Iris pigment epithelial cell (primary cell): ENCODE results near the gene LRMDA.

Experiments used
- DNase-seq: peaks from one replicate; pipeline ENCODE4 v3.0.0-alpha.2; 2011; ENCODE audit warnings: low read depth

The LRMDA gene

DNA sequence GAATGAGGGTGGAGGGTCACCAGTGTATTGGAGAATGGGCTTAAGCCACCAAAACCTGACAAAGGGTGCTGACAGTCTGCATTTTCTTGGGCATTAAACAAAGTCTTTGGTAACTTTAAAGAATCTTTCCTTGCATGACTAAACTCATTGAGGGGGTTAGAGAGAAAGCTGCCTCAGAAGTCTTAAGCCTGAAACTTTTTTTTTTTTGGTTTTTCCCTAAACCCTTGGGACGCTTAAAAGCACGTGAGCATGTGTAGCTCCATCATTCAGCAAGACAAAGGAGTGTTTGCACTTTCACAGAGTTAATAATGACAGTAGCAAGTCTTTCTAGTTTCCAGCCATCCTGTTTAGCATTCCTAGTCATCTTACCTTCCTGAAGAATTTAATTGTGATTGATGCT lies 110.7 kb downstream of the LRMDA start:
- no peak for DNase-seq

DNA sequence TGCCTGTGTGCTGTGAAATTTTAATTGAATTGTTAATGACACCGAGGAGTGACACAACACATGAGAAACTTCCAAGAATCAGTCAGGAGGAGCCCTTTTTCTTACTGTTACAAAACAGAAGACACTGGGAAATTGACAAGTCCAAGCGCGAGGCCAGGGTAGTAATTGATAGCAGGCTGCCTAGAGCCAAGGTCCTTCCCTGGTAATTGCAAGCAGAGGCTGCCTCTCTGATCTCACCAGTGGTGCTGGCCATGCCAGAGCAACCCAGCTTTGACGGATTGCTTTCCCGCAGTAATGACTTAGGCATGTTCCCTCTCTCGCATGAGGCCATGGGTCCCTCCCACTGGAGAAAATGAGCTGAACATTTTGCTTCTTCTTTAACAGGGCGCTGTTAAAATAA lies 111.5 kb downstream of the LRMDA start:
- peak; percentile 10 for DNase-seq

DNA sequence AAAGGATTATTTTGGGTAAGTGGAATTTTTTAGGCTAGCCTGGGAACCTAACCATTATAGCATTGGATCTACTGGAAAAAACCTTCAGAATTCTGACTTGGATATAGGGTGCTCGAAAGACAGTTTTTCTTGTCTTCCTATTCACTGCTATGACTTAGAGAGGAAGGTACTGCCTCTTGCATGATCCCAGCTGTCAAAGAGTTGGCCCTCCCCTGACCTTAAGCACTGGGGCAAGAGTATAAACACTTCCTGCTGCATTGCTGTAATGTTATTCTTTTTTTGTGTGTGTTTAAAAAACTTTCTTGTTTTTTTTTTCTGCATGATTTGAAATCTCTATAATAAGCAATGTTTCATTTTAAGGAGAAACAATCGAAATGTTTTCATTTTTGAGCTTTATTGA lies 113.0 kb downstream of the LRMDA start:
- DNase-seq: peak; percentile 10

DNA sequence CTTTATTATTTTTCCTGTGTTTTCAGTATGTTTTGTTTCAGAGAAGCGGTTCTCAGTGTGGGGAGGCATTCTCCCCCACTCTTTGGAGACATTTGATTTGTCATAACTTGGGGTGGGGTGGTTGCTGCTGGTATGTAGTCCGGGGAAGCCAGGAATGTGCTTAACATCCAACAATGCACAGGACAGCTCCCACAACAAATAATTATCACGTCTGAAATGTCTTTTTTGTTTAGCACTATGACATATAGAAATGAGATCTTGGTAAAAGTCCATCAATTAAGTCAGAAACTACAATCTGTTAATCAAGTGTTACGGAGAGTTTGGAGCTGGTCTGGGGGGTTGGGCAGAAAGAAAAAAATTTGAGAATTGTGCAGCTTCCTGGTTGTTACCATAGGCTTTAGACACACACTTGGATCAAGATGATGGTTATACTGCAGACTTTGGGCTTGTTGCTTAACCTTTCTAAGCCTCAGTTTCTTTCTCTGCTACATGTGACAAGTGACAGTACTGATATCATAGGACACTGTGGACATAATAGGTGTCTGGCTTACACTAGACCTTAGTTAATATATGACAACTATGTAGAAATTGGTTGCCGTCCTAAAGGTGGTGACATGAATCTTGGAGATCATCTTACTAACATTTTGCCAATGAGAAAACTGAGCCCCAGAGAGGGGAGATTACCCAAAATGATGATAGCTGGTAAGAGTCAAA lies 113.7 kb downstream of the LRMDA start:
- DNase-seq: peak; percentile 30

DNA sequence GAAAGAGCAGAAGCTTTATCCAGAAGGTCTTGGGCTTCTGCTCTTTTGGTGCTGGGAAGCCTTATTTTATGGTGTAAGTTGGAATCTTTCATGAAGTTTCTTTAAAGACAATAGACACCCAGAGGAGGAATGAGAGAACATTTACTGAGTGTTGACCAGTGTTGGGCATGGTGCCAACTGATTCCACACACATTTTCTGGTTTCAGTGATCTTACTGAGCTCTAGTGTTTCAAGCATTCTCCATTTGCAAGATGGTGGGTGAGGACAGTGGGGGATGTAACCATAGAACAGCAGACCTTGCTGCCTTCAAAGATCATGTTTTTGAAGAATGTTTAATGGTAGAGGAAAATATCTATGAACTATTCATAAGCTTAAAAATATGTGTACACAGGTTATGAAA lies 114.6 kb downstream of the LRMDA start:
- DNase-seq: no peak

DNA sequence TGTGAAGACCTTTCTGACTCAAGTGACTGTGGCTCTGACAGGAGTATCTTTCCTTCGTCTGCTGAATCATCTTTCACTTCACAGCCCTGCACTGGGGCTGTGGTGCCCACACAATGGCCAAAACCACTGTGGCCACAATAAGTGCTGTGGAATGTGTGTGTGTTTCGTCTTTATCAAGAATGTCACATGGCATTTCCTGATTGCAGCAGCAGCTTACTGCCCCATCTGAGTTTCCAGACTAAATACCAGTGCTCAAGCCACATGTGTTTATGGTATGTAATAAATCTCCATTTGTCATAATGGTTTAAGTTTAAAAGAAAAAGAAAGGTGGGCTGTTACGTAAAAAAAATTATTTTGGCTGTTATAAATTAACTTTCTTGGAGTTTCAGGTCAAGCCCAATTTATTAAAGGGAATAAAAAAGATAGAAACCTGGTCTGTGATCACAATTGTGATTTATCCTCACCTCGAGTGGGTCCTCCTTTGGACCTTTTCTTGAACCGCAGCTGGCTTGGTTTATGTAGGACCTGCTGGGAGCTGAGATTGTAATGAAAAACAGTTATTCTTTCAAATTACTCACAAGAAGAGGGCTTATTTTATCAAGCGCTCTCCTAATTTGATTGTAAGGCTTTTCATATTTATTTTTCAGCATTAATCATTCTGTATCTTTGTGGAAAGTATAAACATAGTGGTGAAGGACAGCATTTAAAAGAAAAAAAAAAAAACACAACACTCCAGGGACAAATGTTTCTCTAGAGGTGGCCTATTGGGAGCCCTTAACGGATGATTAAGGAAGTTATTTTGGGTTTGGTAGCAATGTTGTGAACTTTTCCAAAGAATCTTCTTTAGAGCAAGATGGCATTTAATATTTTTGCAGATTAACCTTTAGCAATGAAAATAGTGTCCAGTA lies 116.2 kb downstream of the LRMDA start:
- DNase-seq: peak; percentile 73

DNA sequence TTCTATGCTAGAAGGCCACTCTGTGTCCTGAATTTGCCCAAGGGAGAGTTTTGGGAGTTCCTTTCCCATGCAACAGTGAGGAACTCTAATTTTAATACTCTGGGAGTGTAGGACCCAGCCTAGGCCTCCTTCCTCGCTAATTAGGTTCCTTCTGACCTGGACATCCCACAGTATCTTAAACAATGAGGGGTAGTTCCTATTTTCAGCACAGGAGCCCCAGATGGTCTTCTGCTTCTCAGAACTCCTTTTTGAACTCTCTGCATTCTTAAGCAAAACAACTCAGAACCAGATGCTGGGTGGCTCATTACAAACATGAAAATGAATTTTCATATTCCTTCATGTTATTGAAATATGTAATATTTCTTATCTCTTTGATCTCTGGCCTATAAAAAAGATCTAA lies 116.9 kb downstream of the LRMDA start:
- DNase-seq: no peak

DNA sequence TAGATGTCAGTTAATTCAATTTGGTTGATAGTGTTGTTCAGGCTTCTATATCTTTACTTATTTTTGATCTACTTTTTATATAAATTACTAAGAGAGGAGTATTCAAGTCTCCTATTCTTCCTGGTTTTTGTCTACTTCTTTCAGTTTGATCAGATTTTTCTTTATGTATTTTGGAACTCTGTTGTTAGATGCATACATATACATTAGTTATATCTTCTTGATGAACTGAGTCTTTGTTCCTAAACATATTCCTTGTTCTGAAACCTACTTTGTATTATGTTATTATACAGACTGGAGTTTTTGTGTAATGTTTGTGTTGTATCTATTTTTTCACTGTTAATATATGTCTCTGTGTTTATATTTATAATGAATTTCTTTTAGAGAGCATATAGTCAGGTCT lies 118.8 kb downstream of the LRMDA start:
- no peak for DNase-seq

DNA sequence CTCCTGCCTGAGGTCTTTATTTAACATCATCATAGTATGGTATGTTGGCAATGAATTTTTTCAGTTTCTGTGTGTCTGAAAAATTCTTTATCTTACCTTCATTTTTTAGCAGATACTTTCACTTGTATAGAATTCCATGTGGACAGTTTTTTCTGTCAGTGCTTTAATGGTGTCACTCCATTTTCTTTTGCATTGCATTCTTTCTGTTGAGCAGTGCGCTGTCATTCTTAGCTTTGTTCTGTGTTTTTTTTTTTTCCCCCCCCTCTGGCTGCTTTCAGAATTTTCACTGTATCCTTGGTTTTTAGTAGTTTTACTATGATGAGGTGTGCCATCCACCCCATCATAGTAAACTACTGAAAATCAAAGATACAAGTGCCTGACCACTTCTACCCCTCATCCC lies 120.7 kb downstream of the LRMDA start:
- no peak for DNase-seq

DNA sequence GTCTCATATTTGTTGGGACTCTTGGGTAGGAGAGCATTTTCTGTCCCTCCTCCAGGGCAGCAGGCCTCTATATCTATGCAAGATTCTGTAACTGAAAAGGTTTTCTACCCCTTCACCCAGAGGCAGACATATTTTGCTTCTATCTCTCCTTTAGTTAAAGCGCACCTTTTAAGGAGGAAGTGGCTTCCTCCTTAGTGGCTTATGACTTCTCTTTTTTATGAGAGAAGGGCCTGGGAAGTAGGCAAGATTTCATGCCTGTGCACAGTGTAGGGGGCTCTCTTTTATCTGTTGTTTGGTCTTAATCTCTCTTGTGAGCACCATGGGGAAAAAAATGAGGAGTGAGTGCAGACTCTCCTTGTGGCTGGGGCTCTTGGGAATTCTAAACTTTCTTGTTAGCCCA lies 122.1 kb downstream of the LRMDA start:
- DNase-seq: no peak

DNA sequence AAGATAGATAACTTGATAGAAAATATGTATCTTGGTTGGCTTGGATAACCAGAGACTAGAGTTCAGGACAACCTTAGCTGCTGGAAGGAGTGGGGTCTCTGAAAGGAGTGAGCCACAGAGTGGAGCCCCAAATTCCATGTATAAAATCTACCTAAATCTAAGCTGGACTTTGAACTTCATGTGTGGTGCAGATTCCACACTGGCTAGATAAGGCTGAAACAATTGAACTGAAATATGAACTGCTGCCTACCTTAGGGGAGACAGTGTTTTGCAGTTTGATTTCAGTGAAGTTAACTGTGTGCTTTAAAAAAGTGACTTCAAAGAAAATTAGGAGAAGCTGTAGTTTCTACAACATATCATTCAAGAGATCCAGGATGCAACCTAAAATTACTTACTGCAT lies 123.9 kb downstream of the LRMDA start:
- DNase-seq: no peak

DNA sequence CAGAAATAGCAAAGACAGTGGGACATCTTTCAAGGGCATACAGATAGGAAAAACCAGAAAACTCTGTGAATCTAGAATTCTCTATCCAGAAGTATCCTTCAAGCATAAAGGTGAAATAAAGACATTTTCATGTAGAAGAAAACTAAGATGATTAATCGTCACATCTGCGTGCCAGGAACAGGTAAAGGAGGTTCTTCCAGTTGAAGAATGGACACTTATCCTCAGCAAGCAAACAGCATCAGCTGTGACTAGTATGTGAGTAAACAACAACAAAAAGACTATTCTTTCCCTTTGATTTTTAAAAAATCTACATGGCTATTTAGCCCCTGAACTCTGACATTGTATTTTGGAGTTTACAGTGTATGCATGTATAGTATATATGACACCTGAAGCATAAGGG lies 124.9 kb downstream of the LRMDA start:
- no peak for DNase-seq

DNA sequence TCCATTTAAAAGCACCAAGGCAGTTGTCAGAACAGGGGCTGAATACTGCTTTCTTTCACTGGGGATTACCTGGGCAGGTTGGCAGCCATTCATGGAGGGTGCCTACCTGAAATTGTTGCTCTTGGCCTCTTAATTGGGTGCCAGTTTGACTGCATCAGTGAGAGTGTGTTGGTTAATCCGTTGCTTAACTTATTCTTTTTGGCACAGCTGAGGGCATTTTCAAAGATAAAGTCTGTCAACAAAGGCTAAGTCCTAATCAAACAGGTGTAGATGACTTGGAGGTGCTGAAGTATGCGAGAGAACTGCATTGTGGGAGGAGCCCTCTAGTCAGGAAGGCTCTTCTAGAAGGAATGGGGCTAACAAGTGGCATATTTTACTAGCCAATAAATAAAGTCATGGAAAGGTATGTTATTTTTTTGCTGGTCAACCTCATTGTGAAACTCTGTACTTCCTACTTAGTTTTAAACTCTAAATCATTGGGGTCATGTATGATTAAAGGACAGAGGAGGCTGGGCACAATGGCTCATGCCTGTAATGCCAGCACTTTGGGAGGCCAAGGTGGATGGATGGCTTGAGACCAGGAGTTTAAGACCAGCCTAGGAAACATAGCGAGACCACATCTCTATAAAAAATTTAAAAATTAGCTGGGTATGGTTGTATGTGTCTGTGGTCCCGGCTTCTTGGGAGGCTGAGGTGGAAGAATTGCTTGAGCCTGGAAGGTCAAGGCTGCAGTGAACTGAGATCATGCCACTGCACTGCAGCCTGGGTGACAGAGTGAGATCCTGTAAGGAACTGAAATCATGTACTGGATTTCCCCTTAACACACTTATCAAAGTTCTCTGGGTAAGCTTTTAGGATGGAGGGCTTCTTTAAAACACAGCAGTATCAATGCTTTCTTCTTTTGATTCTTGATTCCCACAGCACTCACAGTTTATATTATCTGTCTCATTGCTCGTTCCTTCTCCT lies 134.1 kb downstream of the LRMDA start:
- DNase-seq: no peak

DNA sequence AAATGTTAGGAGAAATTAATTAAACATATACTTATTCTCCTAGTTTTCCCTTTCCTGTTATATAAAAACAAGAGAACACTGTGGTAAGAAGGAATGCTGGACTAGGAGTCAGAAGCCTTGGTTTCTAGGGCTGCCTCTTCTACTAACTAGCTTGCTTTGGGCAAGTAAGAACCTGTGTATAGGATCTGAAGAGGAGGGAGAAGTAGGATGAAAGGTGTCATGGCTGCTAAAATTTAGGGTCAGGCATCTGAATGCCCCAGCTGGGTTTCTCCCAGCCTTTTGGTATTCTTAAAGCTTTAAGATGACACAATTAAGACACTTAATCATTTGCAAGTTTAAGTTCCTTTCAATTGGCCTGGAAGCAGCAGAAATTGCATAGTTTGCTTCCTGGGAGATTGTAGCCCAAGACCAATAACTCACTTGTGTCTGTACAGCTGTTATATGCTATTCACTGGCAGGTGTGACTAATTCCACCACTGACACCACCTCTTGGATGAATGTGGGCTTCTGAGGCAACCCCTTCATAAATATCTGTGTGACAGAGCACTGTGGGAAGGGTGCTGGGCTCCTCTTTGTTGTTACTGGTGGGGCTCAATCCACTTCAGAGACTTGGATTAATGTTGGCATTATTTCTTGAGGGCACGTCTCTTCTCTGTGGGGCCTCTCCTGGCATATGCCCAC lies 137.2 kb downstream of the LRMDA start:
- no peak for DNase-seq

DNA sequence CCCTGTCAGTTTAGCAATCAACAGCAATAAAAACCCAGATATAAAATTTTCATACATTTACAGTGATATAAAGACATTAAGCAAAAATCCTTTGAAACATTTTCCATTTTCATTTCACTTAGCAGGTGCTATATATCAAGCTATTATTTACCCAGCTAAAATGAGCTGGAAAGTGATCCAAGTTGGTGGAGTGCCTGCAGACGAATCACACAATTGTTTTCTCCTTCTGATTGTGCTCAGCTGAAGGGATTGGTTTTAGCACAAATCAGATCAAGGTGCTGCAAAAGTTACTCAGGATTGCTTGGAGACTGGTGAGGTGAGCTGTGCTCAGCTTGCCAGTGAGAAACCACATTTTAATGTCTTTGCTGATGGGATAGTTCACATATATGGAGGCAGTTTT lies 138.1 kb downstream of the LRMDA start:
- no peak for DNase-seq

DNA sequence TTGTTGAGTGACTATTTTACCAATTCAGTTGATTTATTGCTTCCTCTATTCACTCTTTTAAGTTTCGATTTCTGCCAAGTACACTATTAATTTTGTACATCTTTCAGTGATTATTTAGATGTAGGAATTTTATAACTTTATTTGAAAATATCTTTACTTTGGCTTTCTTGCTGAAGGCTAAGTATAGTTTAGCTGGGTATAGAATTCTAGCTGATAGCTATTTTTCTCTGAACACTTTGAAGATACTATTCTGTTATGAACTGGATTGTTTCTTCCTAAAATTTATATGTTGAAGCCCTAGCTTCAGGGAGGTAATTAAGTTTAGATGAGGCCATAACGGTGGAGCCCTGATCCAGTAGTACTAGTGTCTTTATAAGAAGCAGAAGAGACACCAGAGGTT lies 141.1 kb downstream of the LRMDA start:
- no peak for DNase-seq

DNA sequence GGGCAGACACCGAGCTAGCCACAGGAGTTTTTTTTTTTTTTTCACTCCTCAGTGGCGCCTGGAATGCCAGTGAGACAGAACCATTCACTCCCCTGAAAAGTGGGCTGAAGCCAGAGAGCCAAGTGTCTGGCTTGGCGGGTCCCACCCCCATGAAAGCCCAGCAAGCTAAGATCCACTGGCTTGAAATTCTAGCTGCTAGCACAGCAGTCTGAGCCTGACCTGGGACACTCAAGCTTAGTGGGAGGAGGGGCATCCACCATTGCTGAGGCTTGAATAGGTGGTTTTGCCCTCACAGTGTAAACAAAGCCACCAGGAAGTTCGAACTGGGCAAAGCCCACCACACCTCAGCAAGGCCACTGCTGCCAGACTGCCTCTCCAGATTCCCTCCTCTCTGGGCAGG lies 144.5 kb downstream of the LRMDA start:
- DNase-seq: no peak

DNA sequence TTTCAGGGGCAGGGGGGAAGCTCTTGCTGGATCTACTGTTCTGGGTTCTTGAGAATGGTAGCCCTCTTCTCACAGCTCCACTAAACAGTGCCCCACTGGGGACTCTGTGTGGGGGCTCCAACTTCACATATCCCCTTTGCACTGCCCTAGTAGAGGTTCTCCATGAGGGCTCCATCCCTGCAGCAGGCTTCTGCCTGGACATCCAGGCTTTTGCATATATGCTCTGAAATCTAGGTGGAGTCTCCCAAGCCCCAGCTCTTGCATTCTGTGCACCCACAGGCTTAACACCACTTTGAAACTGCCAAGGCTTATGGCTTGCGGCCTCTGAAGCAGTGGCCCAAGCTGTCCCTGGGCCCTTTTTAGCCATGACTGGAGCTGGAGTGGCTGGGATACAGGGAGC lies 150.7 kb downstream of the LRMDA start:
- no peak for DNase-seq

DNA sequence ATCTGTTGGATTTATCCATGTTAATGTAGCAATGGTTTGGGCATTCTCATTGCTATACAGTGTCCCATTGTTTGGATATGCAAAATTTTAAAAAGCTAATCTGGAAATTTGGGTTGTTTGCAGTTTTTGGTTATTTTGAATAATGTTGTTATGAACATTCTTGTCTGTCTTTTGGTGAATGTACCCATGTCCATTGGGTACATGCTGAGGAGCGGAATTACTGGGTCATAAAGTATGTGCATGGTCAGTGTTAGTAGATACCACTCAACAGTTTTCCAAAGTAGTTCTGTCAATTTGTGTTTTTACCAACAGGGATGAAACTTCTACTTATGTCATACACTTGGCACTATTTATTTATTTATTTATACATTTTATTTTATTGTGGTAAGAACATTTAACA lies 153.9 kb downstream of the LRMDA start:
- DNase-seq: no peak

DNA sequence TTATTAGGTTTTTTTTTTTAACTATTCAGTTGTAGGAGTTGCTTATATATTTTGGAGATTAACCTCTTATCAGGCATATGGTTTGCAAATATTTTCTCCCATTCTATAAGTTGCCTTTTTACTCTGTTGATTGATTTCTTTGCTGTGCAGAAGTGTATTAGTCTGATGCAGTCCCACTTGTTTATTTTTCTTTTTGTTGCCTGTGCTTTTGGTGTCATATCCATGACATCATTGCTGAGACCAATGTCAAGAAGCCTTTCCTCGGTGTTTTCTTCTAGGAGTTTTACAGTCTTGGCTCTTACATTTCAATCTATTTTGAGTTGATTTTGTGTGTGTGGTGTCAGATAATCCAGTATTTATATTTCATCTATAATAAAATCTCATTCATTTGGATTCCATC lies 155.4 kb downstream of the LRMDA start:
- DNase-seq: no peak

DNA sequence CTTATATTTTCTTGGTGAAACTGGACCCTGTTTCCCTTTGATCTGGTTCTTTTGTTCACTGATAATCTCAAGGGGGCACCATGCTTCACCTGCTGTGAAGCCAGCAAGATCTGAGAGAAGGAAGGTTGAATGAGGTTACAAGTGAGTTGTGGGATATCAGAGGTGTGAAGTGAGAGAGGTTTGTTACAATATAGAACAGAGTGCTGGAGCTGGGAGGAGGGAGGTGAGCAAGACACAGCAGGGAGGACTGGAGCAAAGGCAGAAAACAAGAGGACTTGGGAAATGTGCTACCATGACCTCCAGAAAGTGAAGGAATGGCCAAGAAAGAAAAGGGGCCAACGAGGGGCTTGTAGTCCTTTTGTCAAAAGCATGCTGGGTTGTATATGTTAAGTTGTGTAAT lies 156.6 kb downstream of the LRMDA start:
- no peak for DNase-seq
